GM06990 (cell line): ENCODE measurements around the gene TIMP3.

Experiments used
- DNase-seq: peaks from one replicate; pipeline ENCODE4 v3.0.0-alpha.2; 2011; ENCODE audit not compliant: insufficient read length; ENCODE audit errors: extremely low read depth
- H3K27me3 ChIP-seq: replicated peaks from 2 replicates; pipeline ENCODE4 v1.6.0; 2011; ENCODE audit warnings: low read length; ENCODE audit not compliant: control insufficient read depth, insufficient read depth
- H3K36me3 ChIP-seq: 2 replicates; pipeline ENCODE4 v1.5.1; 2011; ENCODE audit warnings: low read length; ENCODE audit not compliant: control insufficient read depth, insufficient read depth
- H3K4me3 ChIP-seq: replicated peaks from 2 replicates; pipeline ENCODE4 v1.5.1; 2011; ENCODE audit warnings: low read depth, mild to moderate bottlenecking, control low read depth, low read length
- TF ChIP-seq, protein P1 (sequence below): IDR thresholded peaks from 2 replicates; pipeline ENCODE4 v1.5.1; 2011; ENCODE audit warnings: low read length, control low read depth, mild to moderate bottlenecking, inconsistent platforms; ENCODE audit not compliant: insufficient read depth, poor library complexity, severe bottlenecking

Gene TIMP3

DNA sequence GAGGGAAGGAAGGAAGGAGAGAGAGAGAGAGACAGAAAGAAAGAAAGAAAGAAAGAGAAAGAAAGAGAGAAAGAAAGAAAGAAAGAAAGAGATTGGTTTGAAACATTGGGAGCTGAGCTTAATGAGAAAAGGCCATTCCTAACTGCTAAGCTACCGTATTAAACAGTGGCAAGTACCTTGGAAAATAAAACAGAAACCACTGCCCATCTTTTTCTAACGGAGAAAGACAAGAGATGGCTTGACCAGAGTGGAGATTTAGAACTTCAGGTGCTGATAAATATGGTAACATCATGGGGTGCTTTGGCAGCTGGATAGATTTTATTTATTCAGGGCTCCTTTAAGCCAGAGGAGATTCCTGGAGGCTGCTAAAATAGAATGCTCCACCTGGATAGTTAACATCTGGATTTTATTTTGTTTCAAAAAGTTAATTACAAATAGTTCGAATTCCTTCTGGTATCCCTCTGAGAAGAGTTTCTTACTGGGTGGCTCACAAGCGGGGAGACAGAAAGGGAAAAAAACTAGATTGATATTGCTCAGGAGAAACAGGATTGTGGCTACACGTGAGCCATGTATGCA lies 12.9 kb downstream of the TIMP3 start:
- DNase-seq = no peak
- Histone ChIP-seq H3K36me3 (no peaks in the 10 kb centered on the region), H3K4me3 (no peak overlapping the region), H3K27me3 (no peaks in the 10 kb centered on the region)
- TF ChIP-seq, protein P1, sequence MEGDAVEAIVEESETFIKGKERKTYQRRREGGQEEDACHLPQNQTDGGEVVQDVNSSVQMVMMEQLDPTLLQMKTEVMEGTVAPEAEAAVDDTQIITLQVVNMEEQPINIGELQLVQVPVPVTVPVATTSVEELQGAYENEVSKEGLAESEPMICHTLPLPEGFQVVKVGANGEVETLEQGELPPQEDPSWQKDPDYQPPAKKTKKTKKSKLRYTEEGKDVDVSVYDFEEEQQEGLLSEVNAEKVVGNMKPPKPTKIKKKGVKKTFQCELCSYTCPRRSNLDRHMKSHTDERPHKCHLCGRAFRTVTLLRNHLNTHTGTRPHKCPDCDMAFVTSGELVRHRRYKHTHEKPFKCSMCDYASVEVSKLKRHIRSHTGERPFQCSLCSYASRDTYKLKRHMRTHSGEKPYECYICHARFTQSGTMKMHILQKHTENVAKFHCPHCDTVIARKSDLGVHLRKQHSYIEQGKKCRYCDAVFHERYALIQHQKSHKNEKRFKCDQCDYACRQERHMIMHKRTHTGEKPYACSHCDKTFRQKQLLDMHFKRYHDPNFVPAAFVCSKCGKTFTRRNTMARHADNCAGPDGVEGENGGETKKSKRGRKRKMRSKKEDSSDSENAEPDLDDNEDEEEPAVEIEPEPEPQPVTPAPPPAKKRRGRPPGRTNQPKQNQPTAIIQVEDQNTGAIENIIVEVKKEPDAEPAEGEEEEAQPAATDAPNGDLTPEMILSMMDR = no peak

DNA sequence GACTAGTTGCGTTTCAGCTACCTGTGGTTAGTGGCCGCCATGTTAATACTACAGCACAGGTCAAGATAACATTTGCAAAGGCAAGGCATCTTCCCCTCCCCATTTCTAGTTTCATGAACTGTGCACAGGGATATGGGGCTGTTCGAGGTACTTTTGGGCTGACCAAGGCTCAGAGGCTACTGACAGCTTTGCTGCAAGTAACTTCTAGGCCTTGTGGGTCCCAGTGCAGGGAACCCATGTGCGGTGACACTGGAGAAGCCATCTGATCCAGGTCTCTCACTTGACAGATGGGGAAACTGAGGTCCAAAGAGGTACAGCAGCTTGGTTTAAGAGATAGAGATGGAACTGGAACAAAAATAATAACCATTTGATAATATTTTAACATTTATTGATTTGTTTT lies 13.6 kb downstream of the TIMP3 start:
- DNase-seq = no peak
- TF ChIP-seq, protein P1 = no peak
- Histone ChIP-seq H3K27me3 (no peaks in the 10 kb centered on the region), H3K36me3 (no peaks in the 10 kb centered on the region), H3K4me3 (no peak overlapping the region)

DNA sequence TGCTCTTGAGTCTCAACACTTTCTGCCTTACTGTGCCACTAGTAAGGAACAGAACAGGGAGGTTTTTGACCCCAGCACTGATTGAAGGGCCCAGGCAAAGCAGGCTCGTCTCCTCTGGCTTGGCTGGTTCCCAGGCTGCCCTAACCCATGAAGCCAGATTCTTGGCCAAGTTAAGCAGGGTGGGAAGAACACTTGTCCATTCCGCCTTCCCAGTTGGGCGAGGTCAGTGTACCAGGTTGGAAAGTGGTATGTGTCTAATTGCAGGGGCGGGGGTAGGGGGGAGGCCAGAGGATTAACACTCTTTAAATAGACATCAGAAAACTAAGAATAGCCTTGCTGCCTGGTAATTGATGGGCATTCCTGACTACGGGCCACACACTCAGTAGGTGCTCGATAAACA lies 14.4 kb downstream of the TIMP3 start:
- Histone ChIP-seq H3K4me3 (no peak overlapping the region), H3K27me3 (no peaks in the 10 kb centered on the region), H3K36me3 (no peaks in the 10 kb centered on the region)
- TF ChIP-seq, protein P1 = no peak
- no peak for DNase-seq

DNA sequence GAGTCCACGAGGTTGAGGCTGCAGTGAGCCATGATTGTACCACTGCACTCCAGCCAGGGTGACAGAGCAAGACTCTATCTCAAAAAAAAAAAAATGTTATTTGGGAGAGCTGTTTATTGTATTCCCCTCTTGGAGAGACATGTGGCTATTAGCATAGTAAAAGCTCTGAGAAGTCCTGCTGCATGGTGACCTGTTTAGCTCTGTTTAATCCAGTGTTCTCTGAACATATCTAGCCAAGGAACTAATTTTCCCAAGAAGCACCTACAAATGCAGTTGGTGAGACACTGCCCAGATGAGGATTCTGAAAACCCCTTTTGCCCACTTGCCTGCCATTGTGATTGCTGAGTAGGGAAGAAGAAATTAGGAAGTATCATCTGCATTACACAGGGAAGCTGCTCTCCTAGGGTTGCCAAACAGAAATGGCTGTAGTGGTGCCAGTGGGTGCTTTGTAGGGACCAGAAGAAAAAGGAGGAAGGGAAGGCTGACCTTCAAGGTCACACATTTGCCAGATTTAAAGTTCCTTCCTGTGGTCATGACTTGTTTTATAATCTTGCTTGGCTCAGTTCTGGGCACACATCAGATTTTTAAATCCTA lies 15.7 kb downstream of the TIMP3 start:
- H3K36me3 ChIP-seq = no peaks in the 10 kb centered on the region
- no peaks in the 10 kb centered on the region for H3K27me3 ChIP-seq
- no peak overlapping the region for H3K4me3 ChIP-seq
- no peak for DNase-seq
- TF ChIP-seq, protein P1 = no peak

DNA sequence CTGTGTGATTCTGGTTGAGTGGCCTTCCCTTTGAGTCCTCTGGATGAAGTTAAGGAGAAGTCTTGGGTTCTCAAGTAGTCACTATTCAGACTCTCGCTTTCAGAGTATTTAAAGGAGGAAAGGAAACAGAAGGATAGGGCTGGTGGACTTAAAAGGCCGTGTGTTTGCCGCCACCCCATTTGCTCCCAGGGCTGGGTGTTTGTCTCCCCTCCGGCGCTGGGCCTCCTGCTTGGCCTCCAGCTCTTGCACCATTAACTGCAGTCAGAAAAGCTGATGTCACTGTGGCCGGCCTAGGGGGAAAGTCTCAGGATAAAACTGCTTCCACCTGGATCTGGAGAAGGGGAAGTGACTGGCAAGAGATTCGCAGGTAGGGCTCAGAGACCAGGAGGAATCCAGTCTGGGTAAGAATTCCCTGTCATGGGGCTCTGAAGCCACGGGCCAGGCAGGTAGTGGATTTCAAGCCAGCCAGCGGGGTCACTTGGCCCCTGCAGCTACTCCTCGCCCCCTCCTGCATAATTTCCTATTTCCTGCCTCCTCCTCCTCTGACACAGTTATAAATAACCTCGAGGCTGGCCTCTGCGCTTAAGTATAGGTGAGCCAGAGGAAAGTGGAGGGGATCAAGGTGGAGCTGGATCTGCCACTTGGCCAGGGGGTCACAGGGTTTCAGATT lies 17.1 kb downstream of the TIMP3 start:
- no peak for DNase-seq

More for the DNA sequence above, 17.1 kb downstream of the TIMP3 start:
- Histone ChIP-seq H3K27me3 (no peaks in the 10 kb centered on the region), H3K36me3 (no peaks in the 10 kb centered on the region), H3K4me3 (no peak overlapping the region)
- TF ChIP-seq, protein P1 = no peak
